Raji (cell line): ENCODE results near the gene MECP2.

Source experiments
- POLR2A ChIP-seq: IDR thresholded peaks from 2 replicates; pipeline ENCODE4 v1.6.1; 2011; ENCODE audit warnings: low read depth, low read length, control low read depth; ENCODE audit not compliant: insufficient read depth

Gene MECP2

DNA sequence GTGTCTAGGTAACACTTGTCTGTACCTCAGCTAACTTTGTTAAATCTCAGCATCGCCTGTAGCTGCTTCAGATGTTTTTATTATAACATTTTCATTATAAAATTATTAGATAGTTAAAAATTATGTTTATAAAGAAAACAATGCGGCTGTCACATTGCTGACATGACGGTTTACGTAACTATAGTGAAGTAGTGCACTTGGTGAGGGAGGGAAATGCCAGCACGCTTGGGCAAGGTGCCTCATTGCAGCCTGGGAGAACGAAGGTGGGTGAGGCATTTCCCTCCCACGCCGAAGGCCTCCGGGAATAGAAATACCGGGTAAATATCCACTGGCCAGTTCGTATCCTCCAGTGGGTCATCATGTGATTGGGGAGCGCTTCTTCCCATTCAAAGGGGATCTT, 109.0 kb downstream of the MECP2 start:
- no peak for TF ChIP-seq POLR2A

DNA sequence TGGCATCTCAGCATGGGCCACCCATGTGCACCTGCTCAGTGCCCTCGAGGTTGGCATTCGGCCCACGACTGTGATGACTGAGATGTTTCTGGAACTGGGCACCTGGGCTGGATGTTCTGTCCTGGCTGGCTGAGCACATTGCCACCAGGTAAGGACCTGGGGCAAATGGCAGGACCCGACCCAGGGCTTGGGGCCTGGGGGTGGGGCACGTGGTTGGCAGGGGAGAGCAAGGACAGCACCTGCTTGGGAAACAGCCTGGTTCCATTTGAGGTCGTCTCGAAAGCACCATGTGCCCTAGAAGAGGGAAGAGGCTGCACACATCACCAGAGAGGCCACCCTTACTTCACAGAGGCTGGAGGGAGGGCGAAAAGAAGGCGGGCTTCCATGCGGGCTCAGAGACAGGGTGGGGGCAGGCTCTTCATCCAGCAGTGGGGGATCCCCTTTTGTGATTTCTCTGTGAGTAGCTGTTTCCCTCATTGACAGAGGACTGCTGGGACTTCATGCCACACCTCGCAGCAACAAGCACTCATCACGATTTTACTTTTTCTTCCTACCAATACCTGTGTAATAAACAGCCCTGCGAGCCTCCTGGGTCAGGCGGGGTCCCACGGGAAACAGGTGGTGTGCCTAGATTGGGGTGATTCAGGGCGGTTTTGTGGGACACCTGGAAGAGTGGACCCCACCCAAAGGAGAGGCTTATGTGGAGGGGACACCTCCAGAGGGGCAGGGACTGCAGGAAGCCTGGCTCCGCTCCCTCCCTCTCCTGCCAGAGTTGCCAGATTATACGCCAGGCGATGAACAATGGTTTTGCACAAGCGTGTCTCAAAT, 113.0 kb downstream of the MECP2 start:
- no peak for TF ChIP-seq POLR2A

DNA sequence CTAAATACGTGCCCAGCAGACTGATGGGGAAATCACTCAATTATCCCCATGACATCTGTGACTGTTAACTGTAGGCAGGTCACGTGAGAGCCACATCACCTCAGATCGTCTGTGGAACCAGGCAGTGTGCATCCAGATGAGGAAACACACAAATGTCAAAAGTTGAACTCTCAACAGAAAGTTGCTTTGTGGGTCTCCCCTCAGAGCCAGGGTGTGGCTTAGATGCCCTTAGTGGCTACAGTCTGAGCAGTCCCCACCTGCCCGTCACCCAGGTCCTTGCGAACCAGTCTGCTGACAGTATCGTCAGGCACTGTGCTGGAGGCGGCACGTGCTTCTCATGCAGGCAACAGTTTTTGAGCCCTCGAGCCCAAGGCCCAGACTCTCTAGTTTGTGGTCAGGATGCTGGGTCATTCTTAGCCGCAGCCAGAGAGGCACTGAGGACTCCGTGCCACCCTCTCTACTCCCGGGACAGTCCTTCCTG, 114.2 kb downstream of the MECP2 start:
- TF ChIP-seq POLR2A = no peak

DNA sequence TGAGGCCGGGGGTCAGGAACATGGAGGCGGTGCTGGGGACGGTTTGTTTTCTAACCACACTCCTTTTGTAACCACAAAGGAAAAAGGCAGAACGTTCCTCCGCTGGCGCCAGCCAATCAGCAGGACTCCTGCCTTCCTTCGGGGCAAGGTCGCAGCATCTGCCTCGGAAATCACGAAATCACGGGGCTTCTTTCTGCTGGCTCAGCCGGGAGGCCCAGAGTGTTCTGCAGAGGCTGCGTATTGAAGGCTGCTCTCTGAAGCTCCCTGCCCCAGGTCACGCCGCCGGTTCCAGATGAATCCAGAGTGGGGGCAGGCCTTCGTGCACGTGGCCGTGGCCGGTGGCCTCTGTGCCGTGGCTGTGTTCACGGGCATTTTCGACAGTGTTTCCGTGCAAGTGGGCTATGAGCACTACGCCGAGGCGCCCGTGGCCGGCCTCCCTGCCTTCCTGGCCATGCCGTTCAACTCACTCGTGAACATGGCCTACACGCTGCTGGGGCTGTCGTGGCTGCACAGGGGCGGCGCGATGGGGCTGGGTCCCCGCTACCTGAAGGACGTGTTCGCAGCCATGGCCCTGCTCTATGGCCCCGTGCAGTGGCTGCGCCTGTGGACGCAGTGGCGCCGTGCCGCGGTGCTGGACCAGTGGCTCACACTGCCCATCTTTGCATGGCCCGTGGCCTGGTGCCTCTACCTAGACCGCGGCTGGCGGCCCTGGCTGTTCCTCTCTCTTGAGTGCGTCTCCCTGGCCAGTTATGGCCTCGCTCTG, 115.6 kb downstream of the MECP2 start:
- TF ChIP-seq POLR2A = no peak

DNA sequence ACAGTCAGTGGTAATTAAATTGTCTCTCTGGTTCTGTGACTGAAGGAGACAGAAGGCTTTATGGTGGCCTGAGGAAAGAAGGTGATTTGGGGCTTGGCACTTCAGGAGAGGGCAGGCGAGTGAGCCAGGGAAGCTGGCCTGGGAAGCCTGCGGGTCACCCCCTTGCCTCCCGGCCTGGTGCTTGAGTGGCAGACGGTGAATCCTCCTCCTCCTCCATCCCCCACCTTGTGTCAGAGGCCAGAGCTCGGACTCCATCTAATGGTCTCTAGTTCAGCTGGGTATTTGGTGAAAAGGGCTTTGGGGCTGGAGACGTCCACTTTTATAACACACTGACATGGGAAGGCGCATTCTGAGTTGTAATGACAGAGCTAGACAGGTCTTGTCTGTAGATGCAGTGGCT, 116.3 kb downstream of the MECP2 start:
- TF ChIP-seq POLR2A = no peak

DNA sequence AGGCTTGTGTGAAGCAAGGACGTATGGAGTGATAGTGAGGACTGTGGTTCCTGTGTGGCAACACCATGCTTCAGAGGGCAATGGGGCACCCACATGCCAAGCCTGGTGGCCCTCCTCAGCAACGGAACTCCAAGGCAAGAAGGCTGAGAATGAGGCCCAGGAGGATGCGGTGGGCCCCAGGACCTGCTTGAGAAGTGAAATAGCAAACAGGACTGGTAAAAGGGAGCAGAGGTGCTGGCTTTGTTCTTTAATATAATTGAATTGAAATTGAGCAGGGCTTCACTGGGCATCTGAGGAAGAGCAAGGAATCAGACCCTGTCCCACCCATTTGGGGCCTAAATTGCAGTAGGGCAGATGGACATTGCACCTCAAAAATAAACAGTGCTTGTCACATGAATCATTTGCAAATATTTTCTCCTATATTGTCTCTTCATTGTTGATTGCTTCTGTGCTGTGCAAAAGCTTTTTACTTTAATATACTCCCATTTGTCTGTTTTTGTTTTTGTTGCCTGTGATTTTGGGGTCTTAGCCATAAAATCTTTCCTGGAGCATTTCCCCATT, 122.7 kb downstream of the MECP2 start:
- no peak for TF ChIP-seq POLR2A

DNA sequence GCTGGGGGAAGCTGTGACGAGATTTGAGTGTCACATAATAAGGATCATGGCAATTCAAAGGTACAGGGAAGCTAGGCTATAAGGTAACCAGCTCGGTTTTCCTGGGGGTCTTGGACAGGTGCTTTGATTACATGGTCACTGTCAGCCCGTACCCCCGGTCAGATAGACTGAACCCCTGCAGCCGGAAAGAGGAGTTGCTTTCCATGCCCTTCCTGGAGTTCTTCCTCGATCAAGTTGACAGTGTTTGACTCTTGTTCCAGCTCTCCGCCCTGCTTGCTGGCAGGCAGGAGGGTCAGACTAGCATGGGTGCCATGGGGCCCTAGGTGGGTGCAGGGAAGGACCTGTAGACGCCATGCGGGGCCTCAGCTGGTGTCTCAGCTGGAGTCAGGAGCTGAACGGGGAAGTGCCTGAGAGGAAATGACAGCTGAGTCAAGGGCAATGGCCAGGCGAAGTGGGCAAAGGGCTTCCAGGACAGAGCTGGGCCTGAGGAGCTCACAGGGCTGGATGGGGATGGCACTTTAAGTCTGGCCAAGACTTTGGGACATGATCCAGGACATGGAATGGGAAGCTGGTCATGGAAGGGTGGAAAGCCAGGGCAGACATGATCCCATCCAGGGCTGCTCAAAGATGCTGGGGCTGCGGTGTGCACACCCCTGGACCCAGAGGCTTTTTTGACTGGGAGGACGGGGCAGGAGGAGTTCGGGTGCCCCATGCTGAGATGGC, 123.4 kb downstream of the MECP2 start:
- no peak; the same call in 1 of the 2 replicates for TF ChIP-seq POLR2A

DNA sequence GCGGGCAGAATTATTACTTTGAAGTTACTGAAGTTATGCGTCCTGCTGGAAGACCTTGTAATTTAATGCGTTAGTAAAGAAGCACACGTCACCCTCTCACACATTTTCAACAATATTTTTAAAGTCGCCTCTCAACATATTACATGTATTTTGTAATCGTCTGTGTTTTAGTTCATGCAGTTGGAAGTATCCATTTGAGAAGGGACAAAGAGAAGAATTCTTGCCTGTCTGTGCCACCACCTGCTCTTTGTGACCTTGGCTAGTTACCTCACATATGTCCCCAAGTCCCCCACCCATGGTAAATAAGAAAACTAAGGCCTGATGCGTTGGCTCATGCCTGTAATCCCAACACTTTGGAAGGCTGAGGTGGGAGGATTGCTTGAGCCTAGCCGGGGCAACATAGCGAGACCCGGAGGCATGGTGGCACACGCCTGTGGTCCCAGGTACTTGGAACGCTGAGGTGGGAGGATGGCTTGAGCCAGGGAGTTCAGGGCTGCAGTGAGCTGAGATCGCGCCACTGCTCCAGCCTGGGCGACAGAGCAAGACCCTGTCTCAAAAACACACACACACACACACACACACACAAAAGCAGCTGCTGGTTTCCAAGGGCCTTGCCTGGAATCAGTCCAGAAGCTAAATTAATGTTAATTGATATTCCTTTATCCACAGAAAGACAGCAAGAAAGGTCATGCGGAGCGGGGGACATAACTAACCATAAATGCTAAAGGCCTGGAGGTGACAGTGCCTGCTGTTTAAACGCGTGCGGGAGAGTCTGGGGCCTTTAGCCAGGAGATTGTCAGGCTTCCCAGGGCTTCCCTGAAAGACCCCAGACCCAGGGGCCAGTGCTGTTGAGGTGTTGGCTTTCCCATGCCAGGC, 124.2 kb downstream of the MECP2 start:
- TF ChIP-seq POLR2A = no peak

DNA sequence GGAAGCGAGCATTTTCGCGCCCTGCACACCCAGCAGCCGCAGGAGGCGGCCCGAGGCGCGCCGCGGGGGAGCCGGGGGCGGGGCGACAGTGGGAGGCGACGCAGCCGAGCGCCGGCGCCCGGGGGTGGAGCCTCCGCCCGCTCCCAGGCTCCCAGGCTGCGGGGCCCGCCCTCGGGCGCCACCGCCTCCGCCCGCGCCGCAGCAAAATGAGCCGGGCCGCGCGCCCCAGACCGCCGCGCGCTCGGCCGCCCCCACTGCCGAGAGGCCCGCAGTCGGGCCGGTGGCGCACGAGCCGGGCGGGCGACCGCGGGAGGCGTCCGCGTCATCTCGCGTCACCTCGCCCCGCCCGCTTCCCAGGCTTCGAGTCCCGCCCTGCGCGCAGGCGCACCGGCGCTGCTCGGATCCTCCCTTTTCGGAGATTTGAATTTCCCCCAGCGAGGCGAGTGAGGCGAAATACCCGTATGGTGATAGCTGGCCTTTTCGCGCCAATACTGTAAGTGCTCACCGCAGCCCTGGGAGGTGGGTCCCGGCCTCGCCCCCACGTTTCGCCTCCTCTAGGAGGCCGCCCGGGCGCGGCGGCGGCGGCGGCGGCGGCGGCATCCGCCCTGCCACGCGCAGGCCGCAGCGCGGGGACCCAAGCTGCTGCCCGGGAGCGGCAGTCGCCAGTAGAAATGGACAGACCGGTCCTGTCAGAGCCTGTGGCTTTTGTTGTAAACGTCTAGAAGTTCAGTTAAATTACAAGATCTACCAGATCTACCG, 125.0 kb downstream of the MECP2 start, which contains the start of gene TMEM187:
Gene TMEM187 (plus strand): TSS at position 387 of the 759 bp plus-strand sequence. CDS start 9,309 bp downstream, outside the sequence.
- TF ChIP-seq POLR2A = peak; percentile 57
